Bronchus fibroblast of lung (primary cell): ENCODE results near the gene SYAP1. TPM values are rescaled to one million over a fixed set of nuclear protein-coding genes. Genes with fewer than 3 reads are reported as not detected.

ENCODE experiments used
- total RNA-seq: library from RNA; depleted of rRNA; stranded (reverse); fragments of >200 nt; gene quantifications from 2 replicates; pipeline ENCODE4 v1.2.3, GENCODE V29; 2015

Gene SYAP1
- total RNA-seq = 18.4 and 22.5 TPM in 2 replicates

GRCh38 chrX:16719334-16720084, at the start of gene SYAP1:
Gene SYAP1 (plus strand): TSS chrX:16719612. CDS start chrX:16719725, 113 bp downstream.

GRCh38 chrX:16712548-16713155, 6.8 kb upstream of the SYAP1 start, which contains the start of gene CTPS2:
Gene CTPS2 (minus strand): TSS chrX:16712669. CDS start chrX:16702902, 9,767 bp downstream.

GRCh38 chrX:16786139-16786790, 66.9 kb downstream of the SYAP1 start, which contains the start of gene TXLNG:
Gene TXLNG (plus strand): TSS chrX:16786466. CDS start chrX:16786488, 22 bp downstream.

Other genes starting within 250 kb of the SYAP1 start
- gene S100G, start 69.5 kb upstream of the SYAP1 start, total RNA-seq = not detected in 2 replicates
- gene CTPS2, start 6.9 kb upstream of the SYAP1 start, total RNA-seq = 11.9 TPM in 2 replicates
- gene TXLNG, start 66.9 kb downstream of the SYAP1 start, total RNA-seq = 5.8 and 6.6 TPM in 2 replicates
- gene RBBP7, start 150.8 kb downstream of the SYAP1 start, total RNA-seq = 127 and 134 TPM in 2 replicates
- gene REPS2, start 227.0 kb downstream of the SYAP1 start, total RNA-seq = 0.74 and 1.0 TPM in 2 replicates